ENCODE results near the gene HSD17B4. TPM values are rescaled to one million over a fixed set of nuclear protein-coding genes. Genes with fewer than 3 reads are reported as not detected.

The HSD17B4 gene
- total and polyA plus RNA-seq, 12 donors = 130 to 325 (median 216) TPM

DNA sequence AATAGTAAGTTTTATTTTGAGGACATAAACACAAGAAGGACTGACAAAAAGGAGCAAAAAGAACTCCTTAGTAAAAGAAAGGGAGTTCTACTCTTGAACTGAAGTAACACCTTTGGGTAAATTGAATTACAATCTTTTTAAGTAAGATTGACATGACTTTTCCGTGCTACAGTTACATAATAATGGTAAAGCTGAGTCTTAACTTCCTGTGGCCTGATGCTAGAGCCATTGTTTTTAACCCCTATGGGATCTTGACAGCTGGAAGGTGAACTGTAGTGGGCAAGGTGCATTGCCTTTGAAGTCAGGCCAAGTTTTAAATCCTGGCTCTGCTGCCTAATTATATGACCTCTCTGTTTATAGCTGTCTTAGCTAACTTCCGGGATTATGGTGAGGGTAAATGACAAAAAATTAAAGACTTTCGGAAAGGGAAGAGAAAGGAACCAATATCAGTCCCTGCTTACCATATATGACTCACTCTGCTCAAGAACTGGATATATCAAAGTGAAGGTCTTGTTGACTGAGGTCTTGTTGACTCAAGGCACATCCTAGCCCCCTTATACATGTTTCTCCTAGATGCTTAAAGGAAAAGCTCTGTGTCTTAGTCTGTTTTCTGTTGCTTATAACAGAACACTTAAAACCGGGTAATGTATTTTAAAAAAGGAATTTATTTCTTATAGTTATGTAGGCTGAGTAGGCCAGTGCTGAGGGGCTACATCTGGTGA, 6.8 kb downstream of the HSD17B4 start:
- intact Hi-C loops (cut with DNase I) = no loop called here
- WGBS, 2 donors = 62 to 77% methylated on average over 4 of the region's 4 CpGs
- peaks cover 0 to 22% (median 14%) of the 10 kb centered on the region in 9 donors for H3K4me1 ChIP-seq
- H3K36me3 ChIP-seq = peaks cover 0 to 33% (median 0%) of the 10 kb centered on the region in 9 donors
- H3K9me3 ChIP-seq = no peaks in the 10 kb centered on the region
- no peak for DNase-seq
- ATAC-seq = no peak
- no peak overlapping the region for H3K4me3 ChIP-seq
- no peak for TF ChIP-seq CTCF (IDR thresholded peaks at IDR 0.05)
- H3K27ac ChIP-seq = no peak overlapping the region
- H3K27me3 ChIP-seq = no peaks in the 10 kb centered on the region

- H3K27me3 ChIP-seq = no peaks in the 10 kb centered on the region
- TF ChIP-seq CTCF (IDR thresholded peaks at IDR 0.05) = no peak
- DNase-seq (no peak), ATAC-seq (no peak)
- H3K27ac ChIP-seq = no peak overlapping the region
- H3K4me3 ChIP-seq = no peak overlapping the region
- intact Hi-C loops (cut with DNase I) = no loop called here
- H3K4me1 ChIP-seq = peaks cover 0 to 8% (median 0%) of the 10 kb centered on the region in 9 donors
- peaks cover 0 to 32% (median 10%) of the 10 kb centered on the region in 9 donors for H3K36me3 ChIP-seq
- H3K9me3 ChIP-seq = peaks cover 0 to 31% (median 18%) of the 10 kb centered on the region in 11 donors
- WGBS, 2 donors = 96 to 100% methylated on average over 1 of the region's 1 CpG
These were observed 13.3 kb downstream of the HSD17B4 start for GRCh38 chr5:119465640-119466039.

GRCh38 chr5:119468286-119468685, 16.0 kb downstream of the HSD17B4 start:
- no peak for ATAC-seq

More at GRCh38 chr5:119468286-119468685, 16.0 kb downstream of the HSD17B4 start:
- 98 to 100% methylated on average over 1 of the region's 1 CpG for WGBS, 2 donors
- DNase-seq = no peak
- peaks cover 0 to 31% (median 18%) of the 10 kb centered on the region in 11 donors for H3K9me3 ChIP-seq
- intact Hi-C loops (cut with DNase I) = no loop called here
- no peak overlapping the region for H3K27ac ChIP-seq
- H3K27me3 ChIP-seq = no peaks in the 10 kb centered on the region
- peaks cover 0 to 16% (median 4%) of the 10 kb centered on the region in 9 donors for H3K4me1 ChIP-seq
- no peak for TF ChIP-seq CTCF (IDR thresholded peaks at IDR 0.05)
- H3K4me3 ChIP-seq = no peak overlapping the region
- peaks cover 0 to 31% (median 15%) of the 10 kb centered on the region in 9 donors for H3K36me3 ChIP-seq

Data from heart right ventricle (tissue), 16 donors.